ENCODE measurements around the gene EIF2D. TPM values are rescaled to one million over a fixed set of nuclear protein-coding genes. Genes with fewer than 3 reads are reported as not detected.
A peak's percentile ranks its signal among the peaks of the same experiment; 100 is the strongest.

The EIF2D gene
- total and polyA plus RNA-seq, 9 of the 15 experiments (the other 6 are each of a cell fraction or from before 2014, with no cell fraction given) = 81.1 to 138 (median 93.9) TPM

DNA sequence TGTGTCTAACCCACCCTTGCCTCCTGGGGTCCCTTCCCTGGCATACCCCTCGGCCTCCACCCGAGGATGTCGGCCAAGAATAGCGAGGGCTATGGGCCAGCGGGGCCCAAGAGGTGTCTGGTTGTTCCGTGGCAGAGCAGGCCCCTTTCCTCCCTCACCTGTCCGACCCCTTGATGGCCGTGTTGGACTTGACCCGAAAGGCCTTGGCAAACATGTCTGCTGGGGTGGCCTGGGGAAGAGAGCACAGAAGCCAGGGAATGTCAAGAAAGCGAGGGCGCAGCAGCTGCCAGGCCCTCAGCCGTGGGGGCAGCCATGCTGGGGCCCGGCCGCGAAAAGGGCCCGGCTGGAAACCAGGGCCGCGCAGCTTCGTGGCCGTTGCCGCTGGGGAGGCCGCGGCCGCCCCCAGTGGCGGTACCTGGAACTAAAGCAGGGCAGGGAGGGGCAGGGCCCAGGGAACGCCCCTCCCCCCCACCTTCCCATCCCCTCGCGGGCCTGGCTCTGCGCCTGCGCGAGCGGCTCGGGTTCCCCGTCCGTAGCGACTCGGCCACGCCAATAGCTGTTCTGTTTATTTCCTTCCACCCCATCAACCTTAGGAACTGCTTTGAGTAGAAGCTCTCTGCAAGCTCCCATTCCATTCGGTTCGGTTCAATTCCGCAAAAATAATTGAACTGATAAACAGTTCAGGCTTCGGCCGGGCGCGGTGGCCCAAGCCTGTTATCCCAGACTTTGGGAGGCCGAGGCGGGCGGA lies at the start of gene EIF2D (continued):
- TF ChIP-seq JUN (IDR thresholded peaks at IDR 0.05; ENCODE audit: borderline replicate concordance, low read depth, low read length) = peak; percentile 87
- no peak for TF ChIP-seq JUN (CRISPR knock-in tag; IDR thresholded peaks at IDR 0.05; ENCODE audit: borderline replicate concordance)
- TF ChIP-seq, protein P1, sequence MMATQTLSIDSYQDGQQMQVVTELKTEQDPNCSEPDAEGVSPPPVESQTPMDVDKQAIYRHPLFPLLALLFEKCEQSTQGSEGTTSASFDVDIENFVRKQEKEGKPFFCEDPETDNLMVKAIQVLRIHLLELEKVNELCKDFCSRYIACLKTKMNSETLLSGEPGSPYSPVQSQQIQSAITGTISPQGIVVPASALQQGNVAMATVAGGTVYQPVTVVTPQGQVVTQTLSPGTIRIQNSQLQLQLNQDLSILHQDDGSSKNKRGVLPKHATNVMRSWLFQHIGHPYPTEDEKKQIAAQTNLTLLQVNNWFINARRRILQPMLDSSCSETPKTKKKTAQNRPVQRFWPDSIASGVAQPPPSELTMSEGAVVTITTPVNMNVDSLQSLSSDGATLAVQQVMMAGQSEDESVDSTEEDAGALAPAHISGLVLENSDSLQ (IDR thresholded peaks at IDR 0.05) = 0 out of 2 replicates have a peak, but pooled peaks have one; percentile 6
- TF ChIP-seq SETDB1 (IDR thresholded peaks at IDR 0.05; ENCODE audit: low read length) = peak; percentile 52
- 0 out of 2 replicates have a peak, but pooled peaks have one; percentile 64 for TF ChIP-seq ZNF174 (CRISPR knock-in tag; IDR thresholded peaks at IDR 0.05)
- TF ChIP-seq POLR3A (IDR thresholded peaks at IDR 0.05; ENCODE audit: borderline replicate concordance, extremely low read depth, insufficient read depth, insufficient read length) = no peak
- TF ChIP-seq NR3C1 (CRISPR knock-in tag; IDR thresholded peaks at IDR 0.05) = peak; percentile 84
- peak; percentile 77 for TF ChIP-seq CREB1 (IDR thresholded peaks at IDR 0.05)
- peak; percentile 84 for TF ChIP-seq CREB1 (CRISPR knock-in tag; IDR thresholded peaks at IDR 0.05)
- peak; percentile 96 for TF ChIP-seq KLF13 (tag; IDR thresholded peaks at IDR 0.05; ENCODE audit: borderline replicate concordance, low read depth)
- TF ChIP-seq RAD21 (CRISPR knock-in tag; conservative IDR thresholded peaks at IDR 0.05 in 1 of 2, IDR thresholded peaks at IDR 0.05 in 1 of 2) = peak; percentile 73
- no peak for TF ChIP-seq ILK (tag; IDR thresholded peaks at IDR 0.05; ENCODE audit: borderline replicate concordance, low read depth)
- TF ChIP-seq, protein P2, sequence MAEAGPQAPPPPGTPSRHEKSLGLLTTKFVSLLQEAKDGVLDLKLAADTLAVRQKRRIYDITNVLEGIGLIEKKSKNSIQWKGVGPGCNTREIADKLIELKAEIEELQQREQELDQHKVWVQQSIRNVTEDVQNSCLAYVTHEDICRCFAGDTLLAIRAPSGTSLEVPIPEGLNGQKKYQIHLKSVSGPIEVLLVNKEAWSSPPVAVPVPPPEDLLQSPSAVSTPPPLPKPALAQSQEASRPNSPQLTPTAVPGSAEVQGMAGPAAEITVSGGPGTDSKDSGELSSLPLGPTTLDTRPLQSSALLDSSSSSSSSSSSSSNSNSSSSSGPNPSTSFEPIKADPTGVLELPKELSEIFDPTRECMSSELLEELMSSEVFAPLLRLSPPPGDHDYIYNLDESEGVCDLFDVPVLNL (CRISPR knock-in tag; IDR thresholded peaks at IDR 0.05; ENCODE audit: low read depth) = peak; percentile 70; the same call in 1 of the 2 replicates
- TF ChIP-seq, protein P3, sequence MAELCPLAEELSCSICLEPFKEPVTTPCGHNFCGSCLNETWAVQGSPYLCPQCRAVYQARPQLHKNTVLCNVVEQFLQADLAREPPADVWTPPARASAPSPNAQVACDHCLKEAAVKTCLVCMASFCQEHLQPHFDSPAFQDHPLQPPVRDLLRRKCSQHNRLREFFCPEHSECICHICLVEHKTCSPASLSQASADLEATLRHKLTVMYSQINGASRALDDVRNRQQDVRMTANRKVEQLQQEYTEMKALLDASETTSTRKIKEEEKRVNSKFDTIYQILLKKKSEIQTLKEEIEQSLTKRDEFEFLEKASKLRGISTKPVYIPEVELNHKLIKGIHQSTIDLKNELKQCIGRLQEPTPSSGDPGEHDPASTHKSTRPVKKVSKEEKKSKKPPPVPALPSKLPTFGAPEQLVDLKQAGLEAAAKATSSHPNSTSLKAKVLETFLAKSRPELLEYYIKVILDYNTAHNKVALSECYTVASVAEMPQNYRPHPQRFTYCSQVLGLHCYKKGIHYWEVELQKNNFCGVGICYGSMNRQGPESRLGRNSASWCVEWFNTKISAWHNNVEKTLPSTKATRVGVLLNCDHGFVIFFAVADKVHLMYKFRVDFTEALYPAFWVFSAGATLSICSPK (IDR thresholded peaks at IDR 0.05; ENCODE audit: borderline replicate concordance) = peak; percentile 75; the same call in 1 of the 2 replicates
- TF ChIP-seq, protein P4, sequence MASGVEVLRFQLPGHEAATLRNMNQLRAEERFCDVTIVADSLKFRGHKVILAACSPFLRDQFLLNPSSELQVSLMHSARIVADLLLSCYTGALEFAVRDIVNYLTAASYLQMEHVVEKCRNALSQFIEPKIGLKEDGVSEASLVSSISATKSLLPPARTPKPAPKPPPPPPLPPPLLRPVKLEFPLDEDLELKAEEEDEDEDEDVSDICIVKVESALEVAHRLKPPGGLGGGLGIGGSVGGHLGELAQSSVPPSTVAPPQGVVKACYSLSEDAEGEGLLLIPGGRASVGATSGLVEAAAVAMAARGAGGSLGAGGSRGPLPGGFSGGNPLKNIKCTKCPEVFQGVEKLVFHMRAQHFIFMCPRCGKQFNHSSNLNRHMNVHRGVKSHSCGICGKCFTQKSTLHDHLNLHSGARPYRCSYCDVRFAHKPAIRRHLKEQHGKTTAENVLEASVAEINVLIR (CRISPR knock-in tag; IDR thresholded peaks at IDR 0.05) = peak; percentile 51; the same call in 1 of the 2 replicates
- TF ChIP-seq, protein P5, sequence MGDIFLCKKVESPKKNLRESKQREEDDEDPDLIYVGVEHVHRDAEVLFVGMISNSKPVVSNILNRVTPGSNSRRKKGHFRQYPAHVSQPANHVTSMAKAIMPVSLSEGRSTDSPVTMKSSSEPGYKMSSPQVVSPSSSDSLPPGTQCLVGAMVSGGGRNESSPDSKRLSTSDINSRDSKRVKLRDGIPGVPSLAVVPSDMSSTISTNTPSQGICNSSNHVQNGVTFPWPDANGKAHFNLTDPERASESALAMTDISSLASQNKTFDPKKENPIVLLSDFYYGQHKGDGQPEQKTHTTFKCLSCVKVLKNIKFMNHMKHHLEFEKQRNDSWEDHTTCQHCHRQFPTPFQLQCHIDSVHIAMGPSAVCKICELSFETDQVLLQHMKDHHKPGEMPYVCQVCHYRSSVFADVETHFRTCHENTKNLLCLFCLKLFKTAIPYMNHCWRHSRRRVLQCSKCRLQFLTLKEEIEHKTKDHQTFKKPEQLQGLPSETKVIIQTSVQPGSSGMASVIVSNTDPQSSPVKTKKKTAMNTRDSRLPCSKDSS (IDR thresholded peaks at IDR 0.05; ENCODE audit: low read depth, partially characterized antibody) = no peak
- no peak for TF ChIP-seq SRSF9 (IDR thresholded peaks at IDR 0.05; ENCODE audit: borderline replicate concordance, low read depth, low read length)
- no peak for TF ChIP-seq MAFF (IDR thresholded peaks at IDR 0.05; ENCODE audit: low read length)
- TF ChIP-seq, protein P6, sequence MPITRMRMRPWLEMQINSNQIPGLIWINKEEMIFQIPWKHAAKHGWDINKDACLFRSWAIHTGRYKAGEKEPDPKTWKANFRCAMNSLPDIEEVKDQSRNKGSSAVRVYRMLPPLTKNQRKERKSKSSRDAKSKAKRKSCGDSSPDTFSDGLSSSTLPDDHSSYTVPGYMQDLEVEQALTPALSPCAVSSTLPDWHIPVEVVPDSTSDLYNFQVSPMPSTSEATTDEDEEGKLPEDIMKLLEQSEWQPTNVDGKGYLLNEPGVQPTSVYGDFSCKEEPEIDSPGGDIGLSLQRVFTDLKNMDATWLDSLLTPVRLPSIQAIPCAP (CRISPR knock-in tag; IDR thresholded peaks at IDR 0.05; ENCODE audit: borderline replicate concordance) = no peak
